Progenitor cell of endocrine pancreas (in vitro differentiated cells): ENCODE measurements around the gene SLX4IP. TPM values are rescaled to one million over a fixed set of nuclear protein-coding genes. Genes with fewer than 3 reads are reported as not detected.

Experiments
- DNase-seq: peaks from one replicate; pipeline ENCODE4 v3.0.0; 2021; ENCODE audit warnings: low spot score; ENCODE audit not compliant: unreplicated experiment
- H3K27ac Mint-ChIP-seq: 2 replicates; pipeline ENCODE4 v1.8.0; 2021; ENCODE audit warnings: mild to moderate bottlenecking, moderate library complexity, mixed read lengths
- H3K27me3 Mint-ChIP-seq: 2 replicates; pipeline ENCODE4 v1.8.0; 2021; ENCODE audit warnings: mixed read lengths
- H3K36me3 Mint-ChIP-seq: 2 replicates; pipeline ENCODE4 v1.8.0; 2022; ENCODE audit warnings: mixed read lengths; ENCODE audit not compliant: insufficient read depth
- H3K4me1 Mint-ChIP-seq: 2 replicates; pipeline ENCODE4 v1.8.0; 2021; ENCODE audit warnings: low read depth, mixed read lengths
- H3K4me3 Mint-ChIP-seq: 2 replicates; pipeline ENCODE4 v1.8.0; 2021; ENCODE audit warnings: low read depth, mild to moderate bottlenecking, moderate library complexity, mixed read lengths
- H3K9me3 Mint-ChIP-seq: 2 replicates; pipeline ENCODE4 v1.8.0; 2021; ENCODE audit warnings: low read depth, mixed read lengths
- total RNA-seq: library from RNA; stranded (reverse); gene quantifications from 2 replicates; pipeline ENCODE4 v1.2.1, GENCODE V29; 2021
- TF ChIP-seq, protein P1 (sequence below): fragments of 200-600 bp; sonication (generic); IDR thresholded peaks from one replicate; pipeline ENCODE4 v1.5.0; 2021; ENCODE audit warnings: antibody characterized with exemption, mild to moderate bottlenecking; ENCODE audit not compliant: unreplicated experiment

Gene SLX4IP
- total RNA-seq, 1 donor from 2014 or later, result 12.0 TPM

GRCh38 chr20:10654630-10655029 lies 219.5 kb downstream of the SLX4IP start:
- no peak for DNase-seq
- Mint-ChIP-seq H3K36me3 (peaks cover 67% of the 10 kb centered on the region), H3K27ac (peak overlapping the region; percentile 86), H3K9me3 (no peaks in the 10 kb centered on the region), H3K4me3 (peak overlapping the region; percentile 25), H3K27me3 (no peaks in the 10 kb centered on the region), H3K4me1 (peaks cover 56% of the 10 kb centered on the region)
- TF ChIP-seq, protein P1, sequence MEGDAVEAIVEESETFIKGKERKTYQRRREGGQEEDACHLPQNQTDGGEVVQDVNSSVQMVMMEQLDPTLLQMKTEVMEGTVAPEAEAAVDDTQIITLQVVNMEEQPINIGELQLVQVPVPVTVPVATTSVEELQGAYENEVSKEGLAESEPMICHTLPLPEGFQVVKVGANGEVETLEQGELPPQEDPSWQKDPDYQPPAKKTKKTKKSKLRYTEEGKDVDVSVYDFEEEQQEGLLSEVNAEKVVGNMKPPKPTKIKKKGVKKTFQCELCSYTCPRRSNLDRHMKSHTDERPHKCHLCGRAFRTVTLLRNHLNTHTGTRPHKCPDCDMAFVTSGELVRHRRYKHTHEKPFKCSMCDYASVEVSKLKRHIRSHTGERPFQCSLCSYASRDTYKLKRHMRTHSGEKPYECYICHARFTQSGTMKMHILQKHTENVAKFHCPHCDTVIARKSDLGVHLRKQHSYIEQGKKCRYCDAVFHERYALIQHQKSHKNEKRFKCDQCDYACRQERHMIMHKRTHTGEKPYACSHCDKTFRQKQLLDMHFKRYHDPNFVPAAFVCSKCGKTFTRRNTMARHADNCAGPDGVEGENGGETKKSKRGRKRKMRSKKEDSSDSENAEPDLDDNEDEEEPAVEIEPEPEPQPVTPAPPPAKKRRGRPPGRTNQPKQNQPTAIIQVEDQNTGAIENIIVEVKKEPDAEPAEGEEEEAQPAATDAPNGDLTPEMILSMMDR, result no peak

- Mint-ChIP-seq H3K9me3 (no peaks in the 10 kb centered on the region), H3K27me3 (no peaks in the 10 kb centered on the region), H3K4me3 (peak overlapping the region; percentile 51), H3K36me3 (peaks cover 70% of the 10 kb centered on the region), H3K27ac (peak overlapping the region; percentile 86), H3K4me1 (peaks cover 65% of the 10 kb centered on the region)
- no peak for DNase-seq
- TF ChIP-seq, protein P1, result no peak
Measured at GRCh38 chr20:10655720-10656669, 220.9 kb downstream of the SLX4IP start.

DNA sequence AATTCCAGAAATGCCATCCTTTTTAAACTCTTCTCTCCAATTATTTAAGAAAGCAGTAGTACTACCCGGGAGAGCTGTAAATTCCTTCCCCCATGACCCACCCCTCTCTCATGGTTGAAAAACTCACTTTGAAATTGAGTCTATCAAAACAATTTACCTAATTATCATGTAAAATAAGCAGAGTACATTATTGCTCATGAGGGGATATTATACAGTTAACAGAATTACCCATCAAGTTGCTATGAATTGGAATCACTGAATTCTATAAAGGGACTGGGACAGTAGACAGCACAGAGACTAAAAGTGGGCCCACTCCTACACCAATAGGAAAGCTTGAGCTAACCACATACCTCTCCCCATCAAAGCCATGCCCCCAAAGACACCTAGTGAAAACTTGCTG lies 222.3 kb downstream of the SLX4IP start:
- no peaks in the 10 kb centered on the region for H3K27me3 Mint-ChIP-seq
- no peak for DNase-seq
- H3K9me3 Mint-ChIP-seq, result no peaks in the 10 kb centered on the region
- H3K27ac Mint-ChIP-seq, result peak overlapping the region; percentile 41
- no peak overlapping the region for H3K4me3 Mint-ChIP-seq
- H3K4me1 Mint-ChIP-seq, result peaks cover 73% of the 10 kb centered on the region
- TF ChIP-seq, protein P1, result no peak
- peaks cover 79% of the 10 kb centered on the region for H3K36me3 Mint-ChIP-seq

- Mint-ChIP-seq H3K36me3 (peaks cover 81% of the 10 kb centered on the region), H3K27me3 (no peaks in the 10 kb centered on the region), H3K4me3 (no peak overlapping the region), H3K9me3 (no peaks in the 10 kb centered on the region), H3K4me1 (peaks cover 70% of the 10 kb centered on the region), H3K27ac (peak overlapping the region; percentile 63)
- TF ChIP-seq, protein P1, result no peak
- no peak for DNase-seq
Measured at GRCh38 chr20:10658051-10658823, 223.1 kb downstream of the SLX4IP start.

- Mint-ChIP-seq H3K27me3 (no peaks in the 10 kb centered on the region), H3K4me3 (no peak overlapping the region), H3K36me3 (peaks cover 85% of the 10 kb centered on the region), H3K9me3 (no peaks in the 10 kb centered on the region), H3K4me1 (peaks cover 69% of the 10 kb centered on the region), H3K27ac (peak overlapping the region; percentile 35)
- TF ChIP-seq, protein P1, result no peak
- DNase-seq, result no peak
Measured at GRCh38 chr20:10658876-10659632, 223.9 kb downstream of the SLX4IP start.
